ENCODE data around the gene RABGAP1L.

Gene RABGAP1L

GRCh38 chr1:174712541-174712940 is 553.2 kb downstream of the RABGAP1L start:
- TF ChIP-seq EZH2phosphoT487 (IDR thresholded peaks at IDR 0.05; ENCODE audit: borderline replicate concordance) (no peak), CTCF (conservative IDR thresholded peaks at IDR 0.05; ENCODE audit: low read length) (no peak)
- H3K27me3 ChIP-seq (ENCODE audit: insufficient read depth, low read length, poor library complexity, severe bottlenecking): no peaks in the 10 kb centered on the region
- no peaks in the 10 kb centered on the region for H3K4me1 ChIP-seq (ENCODE audit: insufficient read depth, low read length, poor library complexity, severe bottlenecking)

DNA sequence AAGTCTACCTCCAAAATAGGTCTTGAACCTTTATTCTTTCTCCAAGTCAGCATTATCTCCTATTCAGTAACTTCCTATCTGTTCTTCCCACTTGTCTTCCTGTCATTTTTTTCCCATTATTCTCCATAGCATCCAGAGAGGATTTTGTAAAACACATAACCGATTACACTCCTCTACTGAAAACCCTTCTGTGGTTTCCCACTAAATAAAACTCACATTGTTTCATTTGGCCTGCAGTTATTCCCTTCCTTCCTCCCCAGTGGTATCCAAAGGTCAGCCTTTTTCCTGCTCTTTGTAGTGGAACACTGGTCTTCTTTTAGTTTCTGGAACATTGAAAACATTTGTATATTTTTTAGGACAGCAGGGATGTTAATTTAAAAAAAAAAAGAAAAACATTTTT is 554.5 kb downstream of the RABGAP1L start:
- no peak overlapping the region for H3K4me2 ChIP-seq (ENCODE audit: low read depth, low read length, poor library complexity, severe bottlenecking)
- no peaks in the 10 kb centered on the region; the same call in 1 of the 2 replicates for H3K9me3 ChIP-seq (ENCODE audit: insufficient read depth, low read depth, low read length)
- TF ChIP-seq CTCF (conservative IDR thresholded peaks at IDR 0.05; ENCODE audit: low read length): no peak
- no peak for TF ChIP-seq EZH2phosphoT487 (IDR thresholded peaks at IDR 0.05; ENCODE audit: borderline replicate concordance)
- H3K27me3 ChIP-seq (ENCODE audit: insufficient read depth, low read length, poor library complexity, severe bottlenecking): no peaks in the 10 kb centered on the region
- H4K20me1 ChIP-seq (ENCODE audit: insufficient read depth, low read length, poor library complexity, severe bottlenecking): no peaks in the 10 kb centered on the region
- H3K79me2 ChIP-seq (ENCODE audit: insufficient read depth, low read length): no peaks in the 10 kb centered on the region
- H3K9me2 ChIP-seq (replicated peaks; ENCODE audit: low read depth, low read length): no peaks in the 10 kb centered on the region
- H3K4me3 ChIP-seq (ENCODE audit: low read length, poor library complexity, severe bottlenecking): no peak overlapping the region
- no peak overlapping the region for H3K9ac ChIP-seq (ENCODE audit: low read depth, low read length, poor library complexity, severe bottlenecking)
- no peaks in the 10 kb centered on the region for H3F3A ChIP-seq (ENCODE audit: low read depth)
- H2AFZ ChIP-seq (ENCODE audit: low read length): no peak overlapping the region
- no peaks in the 10 kb centered on the region for H3K4me1 ChIP-seq (ENCODE audit: insufficient read depth, low read length, poor library complexity, severe bottlenecking)
- H3K36me3 ChIP-seq (ENCODE audit: insufficient read depth, low read length): peaks cover 4% of the 10 kb centered on the region; the same call in 1 of the 2 replicates

More at GRCh38 chr1:174712541-174712940, 553.2 kb downstream of the RABGAP1L start:
- H4K20me1 ChIP-seq (ENCODE audit: insufficient read depth, low read length, poor library complexity, severe bottlenecking): no peaks in the 10 kb centered on the region
- peaks cover 4% of the 10 kb centered on the region; the same call in 1 of the 2 replicates for H3K36me3 ChIP-seq (ENCODE audit: insufficient read depth, low read length)
- H3K9ac ChIP-seq (ENCODE audit: low read depth, low read length, poor library complexity, severe bottlenecking): no peak overlapping the region
- no peaks in the 10 kb centered on the region for H3K79me2 ChIP-seq (ENCODE audit: insufficient read depth, low read length)
- H3K4me3 ChIP-seq (ENCODE audit: low read length, poor library complexity, severe bottlenecking): no peak overlapping the region
- H3F3A ChIP-seq (ENCODE audit: low read depth): no peaks in the 10 kb centered on the region
- no peaks in the 10 kb centered on the region for H3K9me2 ChIP-seq (replicated peaks; ENCODE audit: low read depth, low read length)
- H3K4me2 ChIP-seq (ENCODE audit: low read depth, low read length, poor library complexity, severe bottlenecking): no peak overlapping the region
- H2AFZ ChIP-seq (ENCODE audit: low read length): no peak overlapping the region
- no peaks in the 10 kb centered on the region; the same call in 1 of the 2 replicates for H3K9me3 ChIP-seq (ENCODE audit: insufficient read depth, low read depth, low read length)

- Histone ChIP-seq H3K9me3 (ENCODE audit: insufficient read depth, low read depth, low read length) (no peaks in the 10 kb centered on the region), H3K4me1 (ENCODE audit: insufficient read depth, low read length, poor library complexity, severe bottlenecking) (no peaks in the 10 kb centered on the region), H3K9ac (ENCODE audit: low read depth, low read length, poor library complexity, severe bottlenecking) (no peak overlapping the region), H3K4me2 (ENCODE audit: low read depth, low read length, poor library complexity, severe bottlenecking) (no peak overlapping the region), H3K36me3 (ENCODE audit: insufficient read depth, low read length) (no peaks in the 10 kb centered on the region), H3K79me2 (ENCODE audit: insufficient read depth, low read length) (no peaks in the 10 kb centered on the region), H2AFZ (ENCODE audit: low read length) (no peak overlapping the region), H3K4me3 (ENCODE audit: low read length, poor library complexity, severe bottlenecking) (no peak overlapping the region), H3K27me3 (ENCODE audit: insufficient read depth, low read length, poor library complexity, severe bottlenecking) (no peaks in the 10 kb centered on the region), H3F3A (ENCODE audit: low read depth) (no peaks in the 10 kb centered on the region), H4K20me1 (ENCODE audit: insufficient read depth, low read length, poor library complexity, severe bottlenecking) (no peaks in the 10 kb centered on the region), H3K9me2 (replicated peaks; ENCODE audit: low read depth, low read length) (no peaks in the 10 kb centered on the region)
- no peak for TF ChIP-seq EZH2phosphoT487 (IDR thresholded peaks at IDR 0.05; ENCODE audit: borderline replicate concordance)
- TF ChIP-seq CTCF (conservative IDR thresholded peaks at IDR 0.05; ENCODE audit: low read length): no peak
Measured at GRCh38 chr1:174719194-174719593, 559.9 kb downstream of the RABGAP1L start.
